SK-N-SH (cell line): ENCODE results near the gene GRXCR2. TPM values are rescaled to one million over a fixed set of nuclear protein-coding genes. Genes with fewer than 3 reads are reported as not detected.

Experiments
- CTCF ChIA-PET: fragments of 300-600, 350-600 bp; formaldehyde crosslinking; extraction: SDS; loops from one replicate; lab custom pipeline; 2021; lab: Yijun Ruan, JAX
- POLR2A ChIA-PET: fragments of 350-600 bp; sonication (Branson Sonifier 250); formaldehyde crosslinking; extraction: SDS; loops from one replicate; lab custom pipeline; 2020; ENCODE audit warnings: antibody characterized with exemption, inconsistent platforms; lab: Yijun Ruan, JAX
- DNase-seq: peaks from one replicate; pipeline ENCODE4 v3.0.0; 2012
- H2AFZ ChIP-seq: fragments of 200-600 bp; sonication (generic); 2 replicates; pipeline ENCODE4 v1.8.1; 2016; ENCODE audit warnings: antibody characterized with exemption, mild to moderate bottlenecking, low read depth
- H3F3A ChIP-seq: fragments of 200-600 bp; sonication (generic); replicated peaks from 2 replicates; pipeline ENCODE3; 2016; ENCODE audit warnings: antibody characterized with exemption, mild to moderate bottlenecking; ENCODE audit not compliant: insufficient read depth
- H3K27ac ChIP-seq, 2 experiments: fragments of 200-500 bp in 1 of 2; fragments of 200-600 bp in 1 of 2; sonication (Bioruptor generic) in 1 of 2; sonication (generic), shearing (Covaris generic) in 1 of 2; 2 replicates each; pipeline versions ENCODE4 v1.5.1 to v1.6.1; 2014 to 2016; ENCODE audit warnings: low read depth in 2 of 2, inconsistent platforms in 1 of 2, low read length in 1 of 2, mild to moderate bottlenecking in 1 of 2, mixed read lengths in 1 of 2
- H3K27me3 ChIP-seq: fragments of 200-600 bp; sonication (generic), shearing (Covaris generic); 2 replicates; pipeline ENCODE4 v1.6.1; 2016; ENCODE audit warnings: mixed run types; ENCODE audit not compliant: insufficient read depth
- H3K36me3 ChIP-seq, 2 experiments: fragments of 200-500 bp in 1 of 2; fragments of 200-600 bp in 1 of 2; sonication (Bioruptor generic) in 1 of 2; sonication (generic) in 1 of 2; replicated peaks in 1 of 2; 2 replicates each; pipeline versions ENCODE3 to v1.5.1; 2014 to 2016; ENCODE audit warnings: low read length in 1 of 2, mild to moderate bottlenecking in 1 of 2; ENCODE audit not compliant: insufficient read depth in 2 of 2, control insufficient read depth in 1 of 2
- H3K4me1 ChIP-seq, 2 experiments: fragments of 200-500 bp in 1 of 2; fragments of 200-600 bp in 1 of 2; sonication (Bioruptor generic) in 1 of 2; sonication (generic), shearing (Covaris generic) in 1 of 2; 2 replicates each; pipeline versions ENCODE4 v1.5.1 to v1.6.1; 2014 to 2016; ENCODE audit warnings: low read depth in 1 of 2, low read length in 1 of 2, mixed run types in 1 of 2; ENCODE audit not compliant: insufficient read depth in 2 of 2, control insufficient read depth in 1 of 2
- H3K4me2 ChIP-seq: fragments of 200-600 bp; sonication (generic), shearing (Covaris generic); 2 replicates; pipeline ENCODE4 v1.6.1; 2017; ENCODE audit warnings: mixed run types
- H3K4me3 ChIP-seq, 2 experiments: fragments of 200-500 bp in 1 of 2; fragments of 200-600 bp in 1 of 2; sonication (Bioruptor generic) in 1 of 2; sonication (generic), shearing (Covaris generic) in 1 of 2; 2 replicates each; pipeline versions ENCODE4 v1.5.1 to v1.8.1; 2014 to 2016; ENCODE audit warnings: low read depth in 2 of 2, inconsistent platforms in 1 of 2, low read length in 1 of 2, mild to moderate bottlenecking in 1 of 2, mixed read lengths in 1 of 2, moderate library complexity in 1 of 2
- H3K79me2 ChIP-seq: fragments of 200-600 bp; sonication (generic); 2 replicates; pipeline ENCODE4 v1.8.1; 2017; ENCODE audit warnings: mild to moderate bottlenecking; ENCODE audit not compliant: insufficient read depth
- H3K9ac ChIP-seq: fragments of 200-600 bp; sonication (generic); 2 replicates; pipeline ENCODE4 v1.6.1; 2017; ENCODE audit warnings: mixed run types
- H3K9me2 ChIP-seq: fragments of 200-600 bp; sonication (generic); 2 replicates; pipeline ENCODE4 v1.6.1; 2017; ENCODE audit warnings: mixed run types
- H3K9me3 ChIP-seq: fragments of 200-600 bp; sonication (generic); 2 replicates; pipeline ENCODE4 v1.6.1; 2017; ENCODE audit warnings: mixed run types, mild to moderate bottlenecking, moderate library complexity
- H4K20me1 ChIP-seq: fragments of 200-600 bp; sonication (generic); 2 replicates; pipeline ENCODE4 v1.6.1; 2017; ENCODE audit warnings: mild to moderate bottlenecking, mixed run types; ENCODE audit not compliant: insufficient read depth
- CHD2 ChIP-seq: fragments of 150-350 bp; IDR thresholded peaks from 2 replicates; pipeline ENCODE4 v1.6.1; 2018; ENCODE audit warnings: low read length; ENCODE audit not compliant: partially characterized antibody
- CTCF ChIP-seq: fragments of 200-600 bp; sonication (generic); IDR thresholded peaks from 2 replicates; pipeline ENCODE4 v1.6.1; 2017; ENCODE audit warnings: antibody characterized with exemption, mild to moderate bottlenecking, moderate library complexity
- ELF1 ChIP-seq: IDR thresholded peaks from 2 replicates; pipeline ENCODE4 v1.4.0; 2012
- EZH2phosphoT487 ChIP-seq: fragments of 200-600 bp; sonication (generic); IDR thresholded peaks from 2 replicates; pipeline ENCODE4 v1.6.1; 2017; ENCODE audit warnings: low read depth, mixed run types, mild to moderate bottlenecking, antibody characterized with exemption, moderate library complexity, borderline replicate concordance
- GABPA ChIP-seq: IDR thresholded peaks from 2 replicates; pipeline ENCODE4 v1.4.0; 2012; ENCODE audit warnings: low read depth, mild to moderate bottlenecking
- JUND ChIP-seq: IDR thresholded peaks from 2 replicates; pipeline ENCODE4 v1.4.0; 2012
- MAX ChIP-seq: IDR thresholded peaks from 2 replicates; pipeline ENCODE4 v1.4.0; 2012; ENCODE audit warnings: low read depth
- RCOR1 ChIP-seq: fragments of 150-350 bp; IDR thresholded peaks from 2 replicates; pipeline ENCODE4 v1.6.1; 2017; ENCODE audit warnings: antibody characterized with exemption, low read length
- RXRA ChIP-seq: IDR thresholded peaks from 2 replicates; pipeline ENCODE4 v1.4.0; 2012; ENCODE audit warnings: low read depth, mild to moderate bottlenecking, borderline replicate concordance
- USF2 ChIP-seq: fragments of 150-350 bp; IDR thresholded peaks from 2 replicates; pipeline ENCODE4 v1.6.1; 2017; ENCODE audit warnings: antibody characterized with exemption, low read length, low read depth, borderline replicate concordance
- YY1 ChIP-seq: IDR thresholded peaks from 2 replicates; pipeline ENCODE4 v1.4.0; 2012; ENCODE audit warnings: low read depth, mild to moderate bottlenecking
- WGBS: methylation state at CpG from one replicate; pipeline ENCODE4 v1.1.6; 2017; ENCODE audit warnings: low lambda C conversion rate; 5-methylcytosine and 5-hydroxymethylcytosine counted together
- polyA plus RNA-seq, 3 experiments: library from polyadenylated mRNA; depleted of rRNA; stranded (reverse); fragments of >200 nt; gene quantifications; 2 replicates each; pipeline ENCODE4 v1.2.3, GENCODE V29; 2012
- TF ChIP-seq, protein P1 (sequence below): IDR thresholded peaks from 2 replicates; pipeline ENCODE4; 2012
- TF ChIP-seq, protein P2 (sequence below): fragments of 150-350 bp; IDR thresholded peaks from 2 replicates; pipeline ENCODE4 v1.6.1; 2016; ENCODE audit warnings: mild to moderate bottlenecking, low read depth, low read length
- TF ChIP-seq, protein P3 (sequence below): IDR thresholded peaks from 2 replicates; pipeline ENCODE4 v1.6.1; 2012; ENCODE audit warnings: mild to moderate bottlenecking, low read depth, low read length, moderate library complexity

The GRXCR2 gene
- polyA plus RNA-seq, 1 of the 3 experiments (the other 2 are of a cell fraction): not detected

DNA sequence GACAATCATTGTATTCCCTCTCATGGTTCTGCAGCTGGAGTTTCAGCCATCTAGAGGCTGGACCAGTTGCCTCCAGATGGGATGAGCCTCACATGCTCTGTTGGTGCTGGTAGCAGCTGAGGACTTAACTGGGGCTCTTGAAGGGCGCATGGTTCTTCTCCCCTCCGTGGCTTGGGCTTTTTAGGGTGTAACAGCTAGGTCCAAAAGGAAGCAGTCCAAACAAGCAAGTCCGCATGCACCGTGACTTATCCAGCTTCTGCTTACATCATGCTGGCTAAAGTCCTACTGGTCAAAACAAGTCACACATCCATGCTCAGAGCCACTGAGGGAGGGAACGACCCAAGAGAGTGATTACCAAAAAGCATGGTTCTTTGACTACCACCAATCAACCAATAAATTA lies 31.9 kb upstream of the GRXCR2 start:
- Histone ChIP-seq H3K9me3 (no peaks in the 10 kb centered on the region), H3K4me2 (no peak overlapping the region), H2AFZ (no peak overlapping the region), H4K20me1 (no peaks in the 10 kb centered on the region), H3K27me3 (no peaks in the 10 kb centered on the region), H3F3A (peaks cover 5% of the 10 kb centered on the region), H3K36me3 (no peaks in the 10 kb centered on the region), H3K4me3 (no peak overlapping the region), H3K27ac (no peak overlapping the region), H3K9ac (no peak overlapping the region), H3K4me1 (no peaks in the 10 kb centered on the region; a peak in 1 of 4 replicates), H3K9me2 (no peaks in the 10 kb centered on the region), H3K79me2 (no peaks in the 10 kb centered on the region)
- ChIA-PET POLR2A (no interaction called here), CTCF (no interaction called here)
- WGBS: 76% methylated on average over 5 of the region's 5 CpGs
- no peak for TF ChIP-seq RXRA
- TF ChIP-seq RCOR1: no peak
- TF ChIP-seq, protein P1, sequence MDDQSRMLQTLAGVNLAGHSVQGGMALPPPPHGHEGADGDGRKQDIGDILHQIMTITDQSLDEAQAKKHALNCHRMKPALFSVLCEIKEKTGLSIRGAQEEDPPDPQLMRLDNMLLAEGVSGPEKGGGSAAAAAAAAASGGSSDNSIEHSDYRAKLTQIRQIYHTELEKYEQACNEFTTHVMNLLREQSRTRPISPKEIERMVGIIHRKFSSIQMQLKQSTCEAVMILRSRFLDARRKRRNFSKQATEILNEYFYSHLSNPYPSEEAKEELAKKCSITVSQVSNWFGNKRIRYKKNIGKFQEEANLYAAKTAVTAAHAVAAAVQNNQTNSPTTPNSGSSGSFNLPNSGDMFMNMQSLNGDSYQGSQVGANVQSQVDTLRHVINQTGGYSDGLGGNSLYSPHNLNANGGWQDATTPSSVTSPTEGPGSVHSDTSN: no peak
- no peak for TF ChIP-seq JUND
- no peak for TF ChIP-seq YY1
- TF ChIP-seq CHD2: no peak
- TF ChIP-seq, protein P2, sequence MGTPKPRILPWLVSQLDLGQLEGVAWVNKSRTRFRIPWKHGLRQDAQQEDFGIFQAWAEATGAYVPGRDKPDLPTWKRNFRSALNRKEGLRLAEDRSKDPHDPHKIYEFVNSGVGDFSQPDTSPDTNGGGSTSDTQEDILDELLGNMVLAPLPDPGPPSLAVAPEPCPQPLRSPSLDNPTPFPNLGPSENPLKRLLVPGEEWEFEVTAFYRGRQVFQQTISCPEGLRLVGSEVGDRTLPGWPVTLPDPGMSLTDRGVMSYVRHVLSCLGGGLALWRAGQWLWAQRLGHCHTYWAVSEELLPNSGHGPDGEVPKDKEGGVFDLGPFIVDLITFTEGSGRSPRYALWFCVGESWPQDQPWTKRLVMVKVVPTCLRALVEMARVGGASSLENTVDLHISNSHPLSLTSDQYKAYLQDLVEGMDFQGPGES: no peak
- no peak for TF ChIP-seq EZH2phosphoT487
- TF ChIP-seq USF2: no peak
- no peak for TF ChIP-seq GABPA
- TF ChIP-seq, protein P3, sequence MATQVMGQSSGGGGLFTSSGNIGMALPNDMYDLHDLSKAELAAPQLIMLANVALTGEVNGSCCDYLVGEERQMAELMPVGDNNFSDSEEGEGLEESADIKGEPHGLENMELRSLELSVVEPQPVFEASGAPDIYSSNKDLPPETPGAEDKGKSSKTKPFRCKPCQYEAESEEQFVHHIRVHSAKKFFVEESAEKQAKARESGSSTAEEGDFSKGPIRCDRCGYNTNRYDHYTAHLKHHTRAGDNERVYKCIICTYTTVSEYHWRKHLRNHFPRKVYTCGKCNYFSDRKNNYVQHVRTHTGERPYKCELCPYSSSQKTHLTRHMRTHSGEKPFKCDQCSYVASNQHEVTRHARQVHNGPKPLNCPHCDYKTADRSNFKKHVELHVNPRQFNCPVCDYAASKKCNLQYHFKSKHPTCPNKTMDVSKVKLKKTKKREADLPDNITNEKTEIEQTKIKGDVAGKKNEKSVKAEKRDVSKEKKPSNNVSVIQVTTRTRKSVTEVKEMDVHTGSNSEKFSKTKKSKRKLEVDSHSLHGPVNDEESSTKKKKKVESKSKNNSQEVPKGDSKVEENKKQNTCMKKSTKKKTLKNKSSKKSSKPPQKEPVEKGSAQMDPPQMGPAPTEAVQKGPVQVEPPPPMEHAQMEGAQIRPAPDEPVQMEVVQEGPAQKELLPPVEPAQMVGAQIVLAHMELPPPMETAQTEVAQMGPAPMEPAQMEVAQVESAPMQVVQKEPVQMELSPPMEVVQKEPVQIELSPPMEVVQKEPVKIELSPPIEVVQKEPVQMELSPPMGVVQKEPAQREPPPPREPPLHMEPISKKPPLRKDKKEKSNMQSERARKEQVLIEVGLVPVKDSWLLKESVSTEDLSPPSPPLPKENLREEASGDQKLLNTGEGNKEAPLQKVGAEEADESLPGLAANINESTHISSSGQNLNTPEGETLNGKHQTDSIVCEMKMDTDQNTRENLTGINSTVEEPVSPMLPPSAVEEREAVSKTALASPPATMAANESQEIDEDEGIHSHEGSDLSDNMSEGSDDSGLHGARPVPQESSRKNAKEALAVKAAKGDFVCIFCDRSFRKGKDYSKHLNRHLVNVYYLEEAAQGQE: no peak
- no peak for TF ChIP-seq CTCF
- no peak for TF ChIP-seq MAX
- no peak for TF ChIP-seq ELF1
- DNase-seq: no peak
